Right hindlimb (tissue), 1 donor: ENCODE measurements around the gene HSPB6.
"Not testable (repeated sequence)": the region's sequence is repeated elsewhere in the genome, so short reads cannot be mapped to it uniquely, and the experiment has no call there.

ENCODE experiments used
- DNase-seq: peaks from one replicate; pipeline ENCODE4 v3.0.0-alpha.2; 2018

The HSPB6 gene

DNA sequence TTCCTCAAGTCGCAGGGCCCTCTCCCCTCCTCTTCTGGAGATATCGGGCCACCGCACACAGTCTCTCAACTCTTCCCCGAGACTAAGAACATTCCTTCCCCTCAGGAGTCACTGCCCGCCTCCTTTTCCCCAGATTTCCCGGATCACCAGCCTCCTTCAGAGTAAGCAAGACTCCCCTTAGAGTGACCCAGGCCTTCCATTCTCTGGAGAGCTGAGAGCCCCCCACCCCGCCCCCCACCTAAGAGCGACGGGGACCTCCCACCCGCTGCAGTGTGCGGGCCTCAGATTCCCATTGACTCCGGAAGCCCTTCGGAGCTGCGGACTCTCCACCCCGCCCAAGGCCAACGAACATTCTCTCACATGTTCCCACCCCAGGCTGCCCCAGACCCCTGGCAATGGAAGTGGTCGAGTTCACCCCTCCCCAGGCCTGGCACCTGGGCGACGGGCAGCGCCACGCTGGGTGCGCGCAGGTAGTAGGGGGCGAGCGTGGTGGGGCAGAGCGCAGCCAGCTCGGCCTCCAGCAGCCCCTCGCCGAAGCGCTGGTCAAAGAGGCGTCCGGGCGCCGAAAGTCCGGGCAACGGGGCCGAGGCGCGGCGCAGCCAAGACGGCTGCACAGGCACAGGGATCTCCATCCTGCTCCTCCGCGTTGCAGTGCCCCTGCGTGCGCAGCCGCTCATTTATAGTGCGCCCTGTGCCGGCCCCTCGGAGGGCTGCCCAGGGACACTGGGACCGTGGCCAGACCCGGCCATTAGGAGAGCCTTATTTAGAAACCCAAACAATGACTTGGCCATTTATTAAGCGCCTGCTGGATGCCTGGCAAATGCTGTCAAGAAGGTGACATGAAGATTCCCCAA lies at the start of gene HSPB6:
TSS of gene HSPB6 (minus strand) at position 653 of the 854 bp plus-strand sequence. CDS start at position 632, 21 bp downstream.
- DNase-seq, result peak; percentile 84

GRCh38 chr19:35806597-35806996 lies 49.8 kb upstream of the HSPB6 start:
- no peak for DNase-seq

- peak; percentile 31 for DNase-seq
These were observed 48.8 kb upstream of the HSPB6 start for GRCh38 chr19:35805526-35806102.

DNA sequence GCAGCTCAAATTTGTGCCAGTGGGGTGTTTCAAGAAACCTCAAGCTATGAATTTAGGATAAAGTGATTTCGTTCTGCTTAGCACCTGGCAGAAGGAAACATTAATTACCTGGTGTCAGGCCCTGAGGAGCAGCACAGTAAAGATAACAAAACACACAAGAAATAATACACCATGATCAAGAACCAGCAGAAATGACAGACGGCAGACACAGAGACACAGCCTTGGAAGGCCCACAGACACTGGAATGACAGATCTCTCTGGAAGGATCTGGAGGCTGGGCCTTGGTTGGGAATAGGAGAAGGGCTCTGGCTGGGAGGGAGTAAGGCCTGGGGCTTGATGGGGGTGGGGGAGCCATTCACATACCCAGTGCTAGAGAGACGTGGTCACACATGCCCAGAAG lies 45.0 kb upstream of the HSPB6 start:
- DNase-seq, result no peak

DNA sequence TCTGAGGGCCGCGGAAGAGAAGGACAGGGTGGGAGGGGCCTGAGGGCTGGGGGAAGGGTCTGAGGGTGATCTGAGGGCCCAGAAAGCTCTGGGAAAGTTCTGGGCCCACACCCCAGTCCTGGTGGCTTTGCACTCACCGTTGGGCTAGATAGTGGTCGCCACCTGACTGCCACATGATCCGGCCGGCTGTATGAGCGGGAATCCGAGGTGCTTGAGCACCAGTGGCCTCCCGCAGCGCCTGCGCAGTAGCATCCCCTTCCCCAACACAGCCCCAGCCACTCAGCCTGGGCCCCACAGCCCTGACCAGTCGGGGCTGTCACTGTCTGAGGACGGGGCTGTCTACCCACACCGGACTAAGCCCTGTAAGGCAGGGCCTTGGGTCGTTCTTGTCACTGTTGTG lies 40.8 kb upstream of the HSPB6 start:
- DNase-seq, result no peak

- DNase-seq, result no peak
These were observed 40.1 kb upstream of the HSPB6 start for GRCh38 chr19:35796645-35797542.

DNA sequence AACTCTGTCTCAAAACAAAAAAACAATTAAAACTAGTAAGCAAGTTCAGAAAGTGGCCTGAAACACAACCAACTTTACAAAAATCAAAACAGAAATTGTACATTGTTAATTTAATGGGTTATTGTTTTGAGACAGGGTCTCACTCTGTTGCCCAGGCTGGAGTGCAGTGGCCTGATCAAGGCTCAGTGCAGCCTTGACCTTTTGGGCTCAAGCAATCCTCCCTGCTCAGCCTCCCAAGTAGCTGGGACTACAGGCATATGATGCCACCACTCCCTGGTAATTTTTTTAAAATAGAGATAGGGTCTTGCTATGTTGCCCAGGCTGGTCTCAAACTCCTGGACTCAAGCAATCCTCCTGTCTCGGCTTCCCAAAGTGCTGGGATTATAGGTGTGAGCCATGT lies 38.7 kb upstream of the HSPB6 start:
- DNase-seq, result not testable (repeated sequence)

DNA sequence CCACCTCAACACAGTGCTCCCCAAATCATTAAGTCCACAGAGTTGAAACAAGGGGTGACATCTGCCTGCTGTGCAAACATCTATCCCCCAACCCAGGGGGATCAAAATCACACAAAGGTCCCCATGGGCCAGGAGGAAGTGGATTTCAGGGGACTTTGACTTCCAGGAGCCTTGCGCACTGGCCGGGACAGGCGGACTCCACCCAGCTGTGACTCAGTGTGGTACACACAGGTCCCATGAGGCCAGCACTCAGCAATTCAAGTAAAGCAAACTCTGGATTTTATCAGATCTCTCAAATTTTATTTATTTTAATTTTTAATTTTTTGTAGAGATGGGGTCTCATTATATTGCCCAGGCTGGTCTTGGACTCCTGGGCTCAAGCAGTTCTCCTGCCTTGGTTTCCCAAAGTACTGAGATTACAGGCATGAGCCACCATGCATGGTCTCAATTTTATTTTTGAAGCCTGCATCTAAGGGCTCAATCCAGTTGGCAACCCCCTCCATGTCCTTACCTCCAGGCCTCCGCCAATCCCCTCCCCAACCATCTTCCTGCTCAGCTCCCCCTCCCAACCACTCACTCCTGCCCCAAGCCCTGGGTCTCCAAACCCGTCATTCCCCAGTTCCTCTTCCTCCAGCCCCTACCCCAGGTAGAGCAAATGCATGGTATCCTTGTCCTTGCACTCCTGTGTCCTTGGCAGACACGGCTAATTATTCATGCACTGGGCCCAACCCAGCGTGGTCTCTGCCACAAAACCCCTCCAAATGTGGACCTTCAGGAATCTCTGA lies 36.7 kb upstream of the HSPB6 start:
- no peak for DNase-seq

DNA sequence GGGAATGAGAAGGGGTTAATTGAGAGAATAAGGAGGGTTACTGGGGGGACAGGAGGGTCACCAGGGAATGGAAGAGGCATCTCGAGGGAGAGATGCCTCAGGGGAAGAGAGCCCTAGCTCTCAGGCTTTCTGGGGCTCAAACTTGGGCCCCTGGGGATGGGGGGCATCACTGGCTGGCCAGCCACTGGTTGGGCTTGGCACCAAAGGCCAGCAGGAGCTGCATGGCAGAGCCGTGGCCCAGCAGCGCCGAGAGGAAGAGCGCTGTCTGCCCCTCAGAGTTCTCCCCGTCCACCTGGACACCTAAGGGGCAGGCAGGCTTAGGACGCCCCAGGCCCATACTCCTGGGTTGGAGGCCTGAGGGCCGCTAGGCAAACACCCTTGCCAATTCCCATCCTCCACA lies 36.1 kb upstream of the HSPB6 start:
- DNase-seq, result no peak

DNA sequence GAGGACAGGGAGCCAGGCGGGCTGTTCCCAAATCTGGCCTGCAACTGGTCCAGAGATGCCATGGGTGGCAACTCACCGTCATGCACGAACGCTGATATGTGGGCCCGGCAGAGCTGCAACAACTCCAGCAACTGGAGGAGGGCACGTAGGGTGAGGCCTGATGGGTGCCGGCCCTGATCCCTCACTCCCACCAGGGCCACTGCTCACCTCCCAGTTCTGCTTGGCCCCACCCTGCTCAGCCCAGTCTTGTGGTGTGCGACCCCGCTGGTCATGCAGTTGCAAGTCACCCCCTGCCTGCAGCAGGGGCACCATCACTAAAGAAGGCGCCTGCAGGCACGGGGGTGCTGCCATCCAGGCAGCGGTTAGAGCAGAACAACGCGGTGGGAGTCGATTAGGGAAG lies 35.5 kb upstream of the HSPB6 start:
- DNase-seq, result no peak

- no peak for DNase-seq
These were observed 35.0 kb upstream of the HSPB6 start for GRCh38 chr19:35791814-35792279.

DNA sequence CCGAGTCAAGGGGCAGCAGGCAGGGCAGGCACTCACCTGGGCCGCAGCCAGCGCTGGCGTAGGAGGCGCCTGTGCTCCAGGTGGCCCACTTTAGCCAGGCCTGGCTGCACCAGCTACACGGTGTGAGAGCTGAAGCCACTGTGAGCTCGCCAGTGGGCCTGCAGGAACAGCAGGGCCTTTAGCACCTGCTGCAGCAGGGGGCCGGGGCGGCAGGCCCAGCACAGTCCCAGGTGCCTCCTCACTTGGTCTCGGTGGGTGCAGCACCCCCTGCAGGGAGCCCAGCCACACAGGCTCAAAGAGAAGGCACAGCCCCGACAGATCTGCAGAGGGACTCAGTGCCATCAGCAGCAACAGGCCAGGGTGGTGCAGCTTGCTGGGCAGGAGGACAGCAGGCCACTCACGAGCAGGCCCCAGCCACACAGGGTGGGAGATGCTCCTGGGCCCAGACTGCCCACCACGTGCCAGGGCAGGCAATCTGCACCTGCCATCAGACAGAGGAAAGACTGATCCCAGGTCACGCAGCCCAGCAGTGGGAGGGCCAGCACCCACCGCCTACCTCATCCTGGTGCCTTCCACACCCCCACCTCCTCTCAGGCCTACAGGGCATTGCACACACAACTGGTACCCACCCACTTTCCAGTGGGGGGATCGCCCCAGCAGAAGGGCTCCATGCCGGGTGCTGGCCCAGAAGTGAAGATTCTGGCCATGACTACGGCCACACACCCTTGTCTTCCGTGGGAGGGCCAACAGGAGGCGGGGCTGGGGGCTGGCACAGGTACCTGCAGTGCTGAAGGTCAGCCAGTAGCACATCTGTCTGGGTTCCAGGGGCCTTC lies 34.4 kb upstream of the HSPB6 start:
- DNase-seq, result no peak

DNA sequence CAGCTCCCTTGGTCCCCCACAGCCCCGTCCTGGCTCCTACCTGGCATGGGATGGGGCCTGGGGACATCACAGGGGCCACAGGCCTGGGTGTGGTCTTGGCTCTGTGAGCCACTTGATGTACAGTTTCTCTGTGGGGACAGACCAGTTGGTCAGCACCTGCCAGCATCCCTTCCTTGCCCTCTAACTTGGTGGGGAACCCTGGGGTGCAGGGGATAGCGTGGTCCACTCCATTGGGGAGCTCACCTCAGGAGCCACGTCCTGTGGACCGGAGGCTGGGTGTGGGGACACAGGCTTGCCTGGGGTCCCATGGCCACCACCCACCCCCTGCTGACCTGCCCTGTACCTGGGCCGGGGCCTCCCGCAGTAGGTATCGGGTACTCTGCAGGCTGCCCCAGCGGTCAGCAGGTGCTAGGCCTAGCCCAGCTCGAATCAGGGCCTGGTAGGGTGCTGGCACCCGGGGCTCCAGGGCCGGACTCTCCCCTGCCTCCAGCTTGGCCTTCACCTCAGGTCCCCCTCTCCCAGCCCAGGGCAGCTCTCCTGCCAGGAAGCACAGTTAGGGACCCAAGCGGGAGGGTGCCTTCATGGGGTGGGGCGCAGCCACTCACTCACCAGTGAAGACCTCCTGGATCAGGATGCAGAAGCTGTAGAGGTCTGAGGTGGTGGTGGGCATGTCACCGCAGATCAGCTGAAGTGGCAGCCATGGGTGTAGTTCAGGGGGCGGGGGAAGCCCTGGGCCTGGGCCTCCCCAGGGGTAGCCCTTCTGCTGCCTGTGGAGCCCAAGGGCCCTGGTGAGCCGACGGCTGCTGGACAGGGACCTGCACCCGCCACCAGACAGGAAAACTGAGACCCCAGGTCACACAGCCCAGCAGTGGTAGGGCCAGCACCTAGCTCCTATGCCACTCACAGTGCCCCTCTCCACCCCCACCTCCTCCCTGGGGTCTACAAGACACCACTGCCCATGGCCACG lies 33.4 kb upstream of the HSPB6 start:
- DNase-seq, result no peak

- no peak for DNase-seq
These were observed 32.6 kb upstream of the HSPB6 start for GRCh38 chr19:35789195-35789977.

GRCh38 chr19:35788205-35788960 lies 31.6 kb upstream of the HSPB6 start:
- DNase-seq, result no peak

GRCh38 chr19:35787227-35787799 lies 30.5 kb upstream of the HSPB6 start:
- no peak for DNase-seq

- no peak for DNase-seq
These were observed 29.7 kb upstream of the HSPB6 start for GRCh38 chr19:35786299-35787160.

DNA sequence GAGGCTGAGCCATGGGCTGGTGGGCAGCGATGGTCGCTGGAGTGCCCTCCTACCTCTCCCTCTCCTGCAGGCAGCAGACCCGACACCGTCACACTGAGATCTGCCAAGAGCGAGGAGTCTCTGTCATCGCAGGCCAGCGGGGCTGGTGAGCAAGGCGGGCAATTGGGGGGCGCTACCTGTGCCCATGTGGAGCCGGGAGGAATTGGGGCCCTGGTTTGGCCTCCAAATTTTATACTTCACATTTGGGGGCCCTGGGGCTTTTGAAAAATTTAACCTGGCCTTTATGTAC lies 28.5 kb upstream of the HSPB6 start:
- DNase-seq, result no peak
